SU-DHL-6 (cell line): ENCODE measurements around the gene FKBP1A.

Experiments used
- CTCF ChIP-seq: fragments of 200-600 bp; sonication (generic); IDR thresholded peaks from one replicate; pipeline ENCODE4 v1.5.1; 2017; ENCODE audit warnings: antibody characterized with exemption, mild to moderate bottlenecking, low read length, moderate library complexity; ENCODE audit not compliant: insufficient read depth, poor library complexity, severe bottlenecking
- EZH2phosphoT487 ChIP-seq: fragments of 200-600 bp; sonication (generic), shearing (Covaris generic); conservative IDR thresholded peaks from 2 replicates; pipeline ENCODE4 v1.6.1; 2018; ENCODE audit warnings: mild to moderate bottlenecking, antibody characterized with exemption, low read length, moderate library complexity, mixed read lengths

GRCh38 chr20:1435337-1435699 is 42.5 kb upstream of the FKBP1A start:
- TF ChIP-seq CTCF: no peak
- no peak for TF ChIP-seq EZH2phosphoT487
